ENCODE data around the gene KNTC1.

KNTC1 gene

GRCh38 chr12:122661246-122661645 lies 134.2 kb downstream of the KNTC1 start:
- no peak for DNase-seq

GRCh38 chr12:122661938-122662337 lies 134.9 kb downstream of the KNTC1 start:
- no peak for DNase-seq

DNA sequence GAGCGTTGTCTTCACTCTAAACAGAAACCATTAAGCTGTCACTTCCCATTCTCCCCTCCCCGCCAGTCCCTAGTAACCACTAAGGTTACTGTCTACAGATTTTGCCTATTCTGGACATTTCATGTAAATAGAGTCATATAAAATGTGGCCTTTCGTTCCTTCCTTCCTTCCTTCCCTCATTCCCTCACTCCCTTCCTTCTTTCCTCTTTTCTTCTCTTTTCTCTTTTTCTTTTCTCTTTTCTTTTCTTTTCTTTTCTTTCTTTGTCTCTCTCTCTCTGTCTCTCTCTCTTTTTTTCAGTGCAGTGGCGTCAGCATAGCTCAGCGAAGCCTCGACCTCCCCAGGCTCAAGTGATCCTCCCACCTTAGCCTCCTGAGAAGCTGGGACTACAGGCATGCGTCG lies 138.3 kb downstream of the KNTC1 start:
- DNase-seq: no peak

DNA sequence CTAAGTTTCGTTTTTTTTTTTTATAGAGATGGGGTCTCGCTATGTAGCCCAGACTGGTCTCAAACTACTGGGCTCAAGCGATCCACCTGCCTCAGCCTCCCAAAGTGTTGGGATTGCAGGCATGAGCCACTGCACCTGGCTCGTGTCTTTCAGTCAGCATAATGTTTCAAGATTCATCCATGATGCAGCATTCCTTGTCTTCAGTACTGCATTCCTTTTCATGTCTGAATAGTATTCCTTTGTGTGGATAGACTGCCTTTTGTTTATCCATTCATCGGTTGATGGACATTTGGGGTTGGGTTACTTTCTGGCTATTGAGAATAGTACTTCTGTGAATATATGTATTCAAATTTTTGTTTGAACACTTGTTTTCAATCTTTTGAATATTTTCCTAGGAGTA lies 138.7 kb downstream of the KNTC1 start:
- no peak for DNase-seq

DNA sequence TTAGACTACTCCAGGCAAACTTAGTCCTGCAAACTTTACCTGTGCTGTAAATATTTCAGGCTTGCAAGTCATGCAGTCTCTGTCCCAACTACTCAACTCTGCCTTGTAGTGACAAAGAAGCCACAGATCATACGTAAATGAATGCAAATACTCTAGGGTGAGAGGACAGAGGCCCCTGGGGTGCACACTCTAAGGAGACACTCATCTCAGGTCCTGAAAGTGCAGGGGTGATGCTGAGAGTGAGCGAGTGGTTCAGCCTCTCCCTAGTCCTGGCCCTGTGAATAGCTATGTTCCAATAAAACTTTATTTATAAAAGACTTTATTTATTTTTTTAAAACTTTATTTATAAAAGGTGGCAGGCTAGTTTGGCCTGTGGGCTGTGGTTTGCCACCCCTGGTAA lies 141.2 kb downstream of the KNTC1 start:
- no peak for DNase-seq

DNA sequence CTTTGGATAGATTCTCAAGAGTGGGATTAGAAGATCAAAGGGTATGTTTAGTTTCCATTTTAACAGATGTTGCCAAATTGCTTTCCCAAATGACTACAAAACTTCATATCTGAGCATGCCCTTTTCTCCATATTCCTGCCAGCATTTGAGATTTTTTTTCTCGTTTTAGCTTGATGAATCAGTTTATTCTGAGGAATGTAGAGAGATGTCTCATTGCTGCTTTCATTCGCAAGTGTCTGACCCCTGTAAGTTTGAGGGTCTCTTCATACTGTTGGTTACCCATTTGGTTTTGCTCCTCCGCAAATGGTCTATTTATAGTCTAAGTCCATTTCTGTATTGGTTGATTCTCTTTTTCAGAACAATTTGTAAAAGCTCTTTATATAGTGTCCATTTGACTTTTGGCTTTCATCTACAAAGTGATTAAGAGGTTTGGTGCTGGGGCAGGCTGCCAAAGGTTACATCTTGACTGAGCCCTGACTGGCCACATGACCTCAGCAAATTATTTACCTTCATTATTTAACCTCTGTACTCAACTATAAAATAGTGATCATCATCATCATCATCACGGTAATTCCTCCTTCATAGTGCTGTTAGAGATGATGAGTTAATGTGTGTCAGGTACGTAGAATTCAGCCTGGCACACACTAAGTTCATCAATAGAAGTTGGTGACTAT lies 142.5 kb downstream of the KNTC1 start:
- no peak for DNase-seq

DNA sequence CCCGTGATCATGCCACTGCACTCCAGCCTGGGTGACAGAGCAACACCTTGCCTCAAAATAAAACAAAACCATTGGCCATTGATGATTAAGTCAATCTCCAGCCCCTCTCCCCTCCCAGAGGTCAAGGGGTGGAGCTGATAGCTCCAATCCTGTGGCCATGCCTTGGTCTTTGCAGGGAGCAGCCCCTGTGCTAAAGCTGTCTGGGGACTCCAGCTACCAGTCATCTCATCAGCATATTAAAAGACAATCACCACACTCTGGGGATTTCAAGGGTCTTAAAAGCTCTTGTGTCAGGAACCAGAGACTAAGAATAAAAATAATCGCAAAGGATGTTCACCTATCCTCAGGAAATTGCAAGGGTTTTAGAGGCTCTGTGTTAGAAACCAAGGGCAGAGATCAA lies 145.5 kb downstream of the KNTC1 start:
- no peak for DNase-seq

Measured in stimulated activated naive CD4-positive, alpha-beta T cell treated with Interleukin-2 at 50 U/mL for 16 hours (primary cell).